BLaER1 (cell line): ENCODE results near the gene LRFN3.

ENCODE experiments used
- H3K27ac ChIP-seq: shearing (Covaris generic); formaldehyde crosslinking; 2 replicates; pipeline ENCODE4 v1.8.1; 2022
- H3K27me3 ChIP-seq: shearing (Covaris generic); formaldehyde crosslinking; 2 replicates; pipeline ENCODE4 v1.8.1; 2022
- H3K36me3 ChIP-seq: shearing (Covaris generic); formaldehyde crosslinking; 2 replicates; pipeline ENCODE4 v1.8.1; 2022
- H3K4me1 ChIP-seq: shearing (Covaris generic); formaldehyde crosslinking; 2 replicates; pipeline ENCODE4 v1.8.1; 2022
- H3K4me2 ChIP-seq: shearing (Covaris generic); formaldehyde crosslinking; 2 replicates; pipeline ENCODE4 v1.8.1; 2022
- H3K4me3 ChIP-seq: shearing (Covaris generic); formaldehyde crosslinking; 2 replicates; pipeline ENCODE4 v1.8.1; 2022
- H3K9ac ChIP-seq: shearing (Covaris generic); formaldehyde crosslinking; 2 replicates; pipeline ENCODE4 v1.8.1; 2022
- H3K9me3 ChIP-seq: shearing (Covaris generic); formaldehyde crosslinking; 2 replicates; pipeline ENCODE4 v1.8.1; 2022
- H4K20me1 ChIP-seq: shearing (Covaris generic); formaldehyde crosslinking; 2 replicates; pipeline ENCODE4 v1.8.1; 2022
- Cebpa-rat ChIP-seq: shearing (Covaris generic); IDR thresholded peaks from 2 replicates; pipeline ENCODE4 v1.8.1; 2022

The LRFN3 gene

DNA sequence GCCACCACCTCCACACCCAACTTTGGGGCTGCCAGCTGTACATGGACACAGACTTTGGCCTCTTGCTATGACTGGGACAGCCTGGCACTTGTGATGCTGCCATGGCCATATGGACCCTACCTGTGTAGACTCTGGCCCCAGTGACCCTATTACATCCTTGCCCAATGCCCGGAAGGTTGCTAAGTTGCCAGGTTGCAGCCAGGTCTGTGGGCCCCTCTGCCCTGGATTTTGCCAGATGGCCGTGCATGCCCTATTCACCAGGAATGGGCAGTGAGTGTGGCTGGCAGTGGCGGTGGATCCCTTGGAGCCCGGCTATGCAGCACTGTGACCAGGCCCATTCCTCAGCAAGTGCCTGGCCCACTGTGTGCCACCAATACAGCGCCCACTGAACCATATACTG is 49.9 kb downstream of the LRFN3 start:
- no peaks in the 10 kb centered on the region for H3K36me3 ChIP-seq
- peaks cover 17% of the 10 kb centered on the region; the same call in 1 of the 2 replicates for H3K9me3 ChIP-seq
- peaks cover 50% of the 10 kb centered on the region for H3K27me3 ChIP-seq
- no peak for TF ChIP-seq Cebpa-rat
- no peak overlapping the region for H3K27ac ChIP-seq
- no peak overlapping the region for H3K4me2 ChIP-seq
- no peak overlapping the region for H3K4me3 ChIP-seq
- no peaks in the 10 kb centered on the region; the same call in 1 of the 2 replicates for H4K20me1 ChIP-seq
- no peaks in the 10 kb centered on the region for H3K4me1 ChIP-seq
- no peak overlapping the region for H3K9ac ChIP-seq

DNA sequence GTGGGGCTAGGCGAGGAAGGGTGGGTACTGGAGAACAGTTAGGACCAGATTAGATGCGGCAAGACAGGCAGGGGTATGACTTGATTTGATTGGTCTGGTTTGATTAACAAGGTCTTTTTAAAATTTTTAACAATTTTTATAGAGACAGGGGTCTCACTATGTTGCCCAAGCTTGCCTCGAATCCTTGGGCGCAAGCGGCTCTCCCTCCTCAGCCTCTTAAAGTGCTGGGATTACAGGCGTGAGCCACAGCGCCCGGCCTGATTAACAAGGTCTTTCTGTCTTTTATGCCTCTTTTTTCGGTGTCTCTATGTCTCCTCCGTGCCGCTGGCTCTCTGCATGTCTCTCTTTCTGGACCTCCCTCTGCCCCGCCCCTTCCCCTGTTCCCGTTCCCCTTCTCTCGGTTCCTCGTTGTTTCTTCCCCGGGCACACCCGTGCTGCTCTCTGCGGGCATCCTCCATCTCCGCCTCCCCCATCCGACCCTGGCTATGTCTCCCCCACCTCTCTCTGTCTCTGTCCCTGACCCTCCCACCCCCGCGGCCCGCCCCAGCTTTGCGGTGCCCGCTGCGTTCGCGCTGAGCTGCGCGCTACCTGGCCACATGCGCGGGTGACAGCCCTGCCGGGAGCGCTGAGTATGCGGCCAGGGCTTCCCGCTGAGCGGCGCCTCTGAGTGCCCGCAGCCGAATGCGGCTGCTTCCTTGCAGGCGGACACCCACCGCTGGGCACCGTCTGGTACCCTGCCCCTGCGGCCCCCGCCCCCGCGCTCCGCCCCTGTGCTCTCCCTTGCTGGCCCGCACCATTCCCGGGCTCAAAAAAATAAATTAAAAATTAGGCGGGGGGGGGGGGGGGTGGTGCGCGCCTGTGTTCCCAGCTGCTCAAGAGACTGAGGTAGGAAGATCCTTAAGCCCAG is 50.7 kb downstream of the LRFN3 start:
- no peaks in the 10 kb centered on the region; the same call in 1 of the 2 replicates for H4K20me1 ChIP-seq
- H3K9ac ChIP-seq, result no peak overlapping the region
- no peak overlapping the region for H3K27ac ChIP-seq

DNA sequence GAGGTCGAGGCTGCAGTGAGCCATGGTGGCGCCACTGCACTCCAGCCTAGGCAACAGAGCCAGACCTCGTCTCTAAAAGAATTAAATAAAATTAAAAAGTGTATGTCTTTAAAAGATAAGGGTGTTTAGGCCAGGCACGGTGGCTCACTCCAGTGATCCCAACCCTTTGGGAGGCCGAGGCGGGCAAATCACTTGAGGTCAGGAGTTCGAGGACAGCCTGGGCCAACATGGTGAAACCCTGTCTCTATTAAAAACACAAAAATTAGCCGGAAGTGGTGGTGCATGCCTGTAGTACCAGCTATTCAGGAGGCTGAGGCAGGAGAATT is 51.4 kb downstream of the LRFN3 start:
- Histone ChIP-seq H3K27me3 (peaks cover 50% of the 10 kb centered on the region), H3K9me3 (peaks cover 17% of the 10 kb centered on the region; the same call in 1 of the 2 replicates), H3K4me3 (peak overlapping the region; percentile 59), H3K4me1 (no peaks in the 10 kb centered on the region), H3K36me3 (no peaks in the 10 kb centered on the region), H3K9ac (no peak overlapping the region), H4K20me1 (no peaks in the 10 kb centered on the region; the same call in 1 of the 2 replicates), H3K27ac (no peak overlapping the region), H3K4me2 (peak overlapping the region; percentile 55)
- no peak for TF ChIP-seq Cebpa-rat

More for the DNA sequence above, 50.7 kb downstream of the LRFN3 start:
- no peaks in the 10 kb centered on the region for H3K36me3 ChIP-seq
- H3K4me3 ChIP-seq, result peak overlapping the region; percentile 59
- no peak for TF ChIP-seq Cebpa-rat
- peak overlapping the region; percentile 55 for H3K4me2 ChIP-seq
- peaks cover 17% of the 10 kb centered on the region; the same call in 1 of the 2 replicates for H3K9me3 ChIP-seq
- no peaks in the 10 kb centered on the region for H3K4me1 ChIP-seq
- H3K27me3 ChIP-seq, result peaks cover 50% of the 10 kb centered on the region

DNA sequence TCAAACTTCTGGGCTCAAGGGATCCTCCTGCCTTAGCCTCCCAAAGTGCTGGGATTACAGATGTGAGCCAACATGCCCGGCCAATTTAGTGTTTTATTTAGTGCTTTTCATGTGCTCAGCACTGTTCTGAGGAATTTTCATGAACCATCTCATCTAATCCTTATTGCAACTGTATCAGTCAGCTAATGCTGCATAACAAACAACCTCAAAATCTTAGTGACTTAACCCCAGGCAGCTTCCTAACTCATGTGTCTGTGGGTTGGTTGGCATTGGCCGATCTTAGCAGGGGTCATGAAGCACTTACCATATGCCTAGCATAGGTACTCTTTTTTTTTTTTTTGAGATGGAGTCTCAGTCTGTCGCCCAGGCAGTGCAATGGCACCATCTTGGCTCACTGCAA is 52.6 kb downstream of the LRFN3 start:
- Histone ChIP-seq H3K9me3 (peaks cover 17% of the 10 kb centered on the region; the same call in 1 of the 2 replicates), H4K20me1 (no peaks in the 10 kb centered on the region; the same call in 1 of the 2 replicates), H3K27ac (no peak overlapping the region), H3K4me1 (peaks cover 2% of the 10 kb centered on the region), H3K4me3 (no peak overlapping the region), H3K9ac (no peak overlapping the region), H3K4me2 (no peak overlapping the region), H3K36me3 (no peaks in the 10 kb centered on the region), H3K27me3 (peaks cover 56% of the 10 kb centered on the region)
- TF ChIP-seq Cebpa-rat, result no peak

DNA sequence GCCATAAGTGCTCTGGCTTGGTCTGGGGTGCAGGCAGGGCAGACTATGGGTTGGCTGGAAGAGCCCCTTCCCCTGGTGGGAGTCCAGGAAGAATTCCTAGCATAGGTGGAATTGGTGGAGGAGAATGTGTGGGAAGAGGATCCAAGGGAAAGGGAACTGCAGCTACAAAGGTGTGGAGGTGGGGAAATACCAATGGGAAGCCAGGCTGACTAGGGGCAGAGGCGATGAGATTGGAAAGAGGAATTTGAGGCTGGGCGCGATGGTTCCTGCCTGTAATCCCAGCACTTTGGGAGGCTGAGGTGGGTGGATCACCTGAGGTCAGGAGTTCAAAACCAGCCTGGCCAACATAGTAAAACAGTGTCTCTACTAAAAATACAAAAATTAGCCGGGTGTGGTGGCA is 54.0 kb downstream of the LRFN3 start:
- peaks cover 56% of the 10 kb centered on the region for H3K27me3 ChIP-seq
- no peak for TF ChIP-seq Cebpa-rat

DNA sequence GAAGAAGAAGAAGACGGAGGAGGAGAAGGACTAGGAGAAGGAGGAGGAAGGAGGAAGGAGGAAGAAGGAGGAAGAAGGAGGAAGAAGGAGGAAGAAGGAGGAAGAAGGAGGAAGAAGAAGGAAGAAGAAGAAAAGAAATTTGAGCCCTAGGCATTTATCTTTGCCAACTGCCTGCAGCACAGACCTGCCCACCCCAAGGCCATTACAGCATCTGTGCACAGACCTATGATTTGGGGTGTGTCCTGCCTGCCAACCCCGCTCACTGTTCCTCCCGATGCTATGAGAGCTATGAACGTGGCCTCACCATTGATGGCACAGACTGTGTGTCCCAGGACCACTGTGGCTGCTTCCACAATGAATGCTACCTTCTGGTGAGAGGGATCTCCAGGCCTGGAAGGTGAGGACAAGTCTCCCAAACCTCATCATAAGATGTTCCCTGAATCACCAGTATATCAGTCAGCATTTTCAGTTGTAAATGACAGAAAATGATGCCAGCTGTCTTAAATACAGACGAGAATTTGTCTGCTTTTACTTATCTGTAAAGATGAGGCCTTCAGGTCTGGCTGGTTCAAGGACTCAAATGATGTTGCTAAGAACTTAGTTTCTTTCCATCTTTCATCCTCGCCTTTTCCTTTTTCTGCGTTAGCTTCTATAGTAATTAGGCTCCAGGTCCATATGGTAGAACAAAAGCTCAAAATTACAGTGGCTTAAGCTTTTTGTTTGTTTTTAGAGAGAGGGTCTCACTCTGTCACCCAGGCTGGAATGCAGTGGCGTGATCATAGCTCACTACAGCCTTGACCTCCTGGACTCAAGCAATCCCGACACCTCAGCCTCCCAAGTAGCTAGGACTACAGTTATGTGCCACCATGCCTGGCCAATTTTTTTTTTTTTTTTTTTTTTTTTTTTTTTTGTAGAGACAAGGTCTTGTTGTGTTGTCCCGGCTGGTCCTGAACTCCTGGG is 54.9 kb downstream of the LRFN3 start:
- Histone ChIP-seq H3K9ac (no peak overlapping the region), H3K4me1 (peaks cover 17% of the 10 kb centered on the region), H3K36me3 (no peaks in the 10 kb centered on the region), H3K4me2 (no peak overlapping the region), H4K20me1 (peaks cover 5% of the 10 kb centered on the region), H3K27me3 (peaks cover 47% of the 10 kb centered on the region), H3K27ac (no peak overlapping the region), H3K4me3 (no peak overlapping the region), H3K9me3 (peaks cover 14% of the 10 kb centered on the region; the same call in 1 of the 2 replicates)
- no peak for TF ChIP-seq Cebpa-rat

More for the DNA sequence above, 54.0 kb downstream of the LRFN3 start:
- Histone ChIP-seq H3K9ac (no peak overlapping the region), H3K9me3 (peaks cover 17% of the 10 kb centered on the region; the same call in 1 of the 2 replicates), H3K4me1 (peaks cover 10% of the 10 kb centered on the region), H3K4me2 (no peak overlapping the region), H3K4me3 (no peak overlapping the region), H3K36me3 (no peaks in the 10 kb centered on the region), H4K20me1 (no peaks in the 10 kb centered on the region; the same call in 1 of the 2 replicates), H3K27ac (no peak overlapping the region)

DNA sequence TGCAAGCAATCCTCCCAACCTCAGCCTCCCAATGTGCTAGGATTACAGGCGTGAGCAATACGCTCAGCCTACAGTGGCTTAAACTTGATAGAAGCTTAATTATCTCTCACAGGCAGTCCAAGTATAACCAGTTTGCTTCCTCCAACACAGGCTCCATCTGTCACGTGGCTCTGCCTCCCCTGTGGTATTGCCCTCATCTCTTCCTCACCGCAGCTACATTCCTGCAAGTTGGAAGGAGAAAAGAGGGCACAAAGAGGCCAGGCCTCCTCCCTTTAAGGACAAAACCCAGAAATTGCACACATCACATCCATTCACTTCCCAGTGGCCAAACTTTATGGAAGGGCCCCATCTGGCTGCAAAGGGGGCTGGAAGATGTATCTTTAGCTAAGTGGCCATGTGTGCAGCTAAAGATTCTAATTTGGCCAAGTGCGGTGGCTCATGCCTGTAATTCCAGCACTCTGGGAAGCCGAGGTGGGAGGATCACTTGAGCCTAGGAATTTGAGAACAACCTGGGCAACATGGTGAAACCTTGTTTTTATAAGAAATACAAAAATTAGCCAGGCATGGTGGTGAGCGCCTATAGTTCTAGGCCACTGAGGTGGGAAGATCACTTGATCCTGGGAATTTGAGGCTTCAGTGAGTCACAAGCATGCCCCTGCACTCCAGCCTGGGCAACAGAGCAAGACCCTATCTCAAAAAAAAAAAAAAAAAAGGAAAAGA is 55.7 kb downstream of the LRFN3 start:
- Histone ChIP-seq H3K9me3 (peaks cover 10% of the 10 kb centered on the region; the same call in 1 of the 2 replicates), H3K36me3 (no peaks in the 10 kb centered on the region), H4K20me1 (peaks cover 14% of the 10 kb centered on the region), H3K27ac (no peak overlapping the region), H3K9ac (no peak overlapping the region), H3K4me3 (no peak overlapping the region), H3K4me2 (no peak overlapping the region), H3K27me3 (peaks cover 39% of the 10 kb centered on the region), H3K4me1 (peaks cover 26% of the 10 kb centered on the region)
- no peak for TF ChIP-seq Cebpa-rat

DNA sequence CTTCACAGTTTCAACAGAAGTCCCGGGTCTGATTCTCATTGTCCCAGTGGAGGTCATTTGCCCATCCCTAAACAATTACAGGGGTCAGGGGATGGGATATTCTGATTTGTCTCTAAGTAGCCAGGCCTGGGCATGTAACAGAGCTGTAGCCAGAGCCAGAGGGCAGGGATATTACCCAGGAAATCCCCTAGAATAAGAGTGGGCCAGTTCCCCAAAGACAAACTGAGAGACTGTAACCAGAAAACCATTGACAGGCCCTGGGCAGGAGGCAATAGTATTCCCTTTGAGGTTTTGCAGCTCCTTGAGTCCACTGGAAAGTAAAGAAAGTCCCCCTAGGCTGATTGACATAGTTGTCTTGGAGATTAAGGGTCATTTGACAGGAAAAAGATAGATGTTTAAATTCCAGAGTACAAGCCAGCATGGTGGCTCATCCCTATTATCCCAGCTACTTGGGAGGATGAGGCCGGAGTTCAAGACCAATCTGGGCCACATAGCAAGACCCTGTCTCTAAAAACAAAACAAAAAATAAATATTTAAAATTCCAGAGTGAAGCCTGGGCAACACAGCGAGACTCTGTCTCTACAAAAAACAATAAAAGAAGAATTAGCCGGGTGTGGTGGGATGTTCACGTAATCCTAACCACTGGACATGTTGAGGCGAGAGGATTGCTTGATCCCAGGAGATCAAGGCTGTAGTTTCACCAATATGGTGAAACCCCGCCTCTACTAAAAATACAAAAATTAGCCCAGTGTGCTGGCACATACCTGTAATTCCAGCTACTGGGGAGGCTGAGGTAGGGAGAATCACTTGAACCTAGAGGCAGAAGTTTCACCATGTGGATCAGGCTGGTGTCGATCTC is 57.0 kb downstream of the LRFN3 start:
- Histone ChIP-seq H3K27me3 (peaks cover 26% of the 10 kb centered on the region), H3K9ac (no peak overlapping the region), H3K4me3 (no peak overlapping the region), H3K4me1 (peaks cover 29% of the 10 kb centered on the region), H3K27ac (no peak overlapping the region), H3K4me2 (no peak overlapping the region), H3K9me3 (peaks cover 10% of the 10 kb centered on the region; the same call in 1 of the 2 replicates), H4K20me1 (peaks cover 24% of the 10 kb centered on the region), H3K36me3 (peaks cover 10% of the 10 kb centered on the region)
- TF ChIP-seq Cebpa-rat, result no peak
